Esophagus muscularis mucosa (tissue), 4 donors: Measurements from ENCODE around the gene RGS8.

Experiments
- EP300 ChIP-seq: sonication (generic); formaldehyde crosslinking; IDR thresholded peaks from one replicate; pipeline ENCODE4 v1.6.1; 2017; ENCODE audit warnings: antibody characterized with exemption
- POLR2A ChIP-seq: fragments of 450-650 bp; IDR thresholded peaks from one replicate; pipeline ENCODE4 v1.6.1; 2017; ENCODE audit warnings: antibody characterized with exemption, moderate library complexity, mild to moderate bottlenecking, low read depth
- POLR2AphosphoS5 ChIP-seq, 2 donors: sonication (generic); formaldehyde crosslinking; IDR thresholded peaks; one replicate each; pipeline ENCODE4 v1.6.1; 2017; ENCODE audit warnings: antibody characterized with exemption in 2 of 2
- TF ChIP-seq, protein P1 (sequence below), 3 experiments: fragments of 200-600 bp in 2 of 3; fragments of 450-650 bp in 1 of 3; sonication (generic) in 2 of 3; IDR thresholded peaks; one replicate each; pipeline ENCODE4 v1.5.1; 2017 to 2019; ENCODE audit warnings: antibody characterized with exemption in 3 of 3, mild to moderate bottlenecking in 2 of 3, moderate library complexity in 1 of 3

DNA sequence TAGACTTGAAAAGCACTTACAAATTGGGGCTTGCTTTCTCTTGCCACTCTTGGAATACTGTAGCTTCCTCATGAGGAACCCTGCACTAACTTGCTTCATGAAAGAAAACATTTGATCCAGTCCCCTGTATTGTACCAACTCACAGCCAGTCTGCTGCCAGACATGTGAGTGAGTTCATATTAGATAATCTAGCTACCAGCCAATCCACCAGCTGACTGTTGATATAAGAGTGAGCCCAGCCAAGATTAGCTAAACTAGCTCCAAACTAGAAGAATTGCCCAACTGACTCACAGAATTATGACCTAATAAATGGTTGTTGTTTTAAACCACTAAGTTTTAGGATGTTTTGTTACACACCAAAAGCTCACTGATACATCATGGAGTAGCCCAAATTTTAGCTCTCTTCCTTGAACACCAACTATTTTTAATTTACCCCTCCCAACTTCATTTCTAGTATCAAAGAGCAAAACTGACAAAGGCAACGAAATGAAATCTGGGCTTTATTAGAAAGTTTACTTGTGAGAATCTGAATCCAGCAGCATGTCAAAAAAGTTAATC, 6.6 kb upstream of the RGS8 start:
- no peak for TF ChIP-seq POLR2A
- TF ChIP-seq, protein P1, sequence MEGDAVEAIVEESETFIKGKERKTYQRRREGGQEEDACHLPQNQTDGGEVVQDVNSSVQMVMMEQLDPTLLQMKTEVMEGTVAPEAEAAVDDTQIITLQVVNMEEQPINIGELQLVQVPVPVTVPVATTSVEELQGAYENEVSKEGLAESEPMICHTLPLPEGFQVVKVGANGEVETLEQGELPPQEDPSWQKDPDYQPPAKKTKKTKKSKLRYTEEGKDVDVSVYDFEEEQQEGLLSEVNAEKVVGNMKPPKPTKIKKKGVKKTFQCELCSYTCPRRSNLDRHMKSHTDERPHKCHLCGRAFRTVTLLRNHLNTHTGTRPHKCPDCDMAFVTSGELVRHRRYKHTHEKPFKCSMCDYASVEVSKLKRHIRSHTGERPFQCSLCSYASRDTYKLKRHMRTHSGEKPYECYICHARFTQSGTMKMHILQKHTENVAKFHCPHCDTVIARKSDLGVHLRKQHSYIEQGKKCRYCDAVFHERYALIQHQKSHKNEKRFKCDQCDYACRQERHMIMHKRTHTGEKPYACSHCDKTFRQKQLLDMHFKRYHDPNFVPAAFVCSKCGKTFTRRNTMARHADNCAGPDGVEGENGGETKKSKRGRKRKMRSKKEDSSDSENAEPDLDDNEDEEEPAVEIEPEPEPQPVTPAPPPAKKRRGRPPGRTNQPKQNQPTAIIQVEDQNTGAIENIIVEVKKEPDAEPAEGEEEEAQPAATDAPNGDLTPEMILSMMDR (IDR thresholded peaks at IDR 0.05), result no peak
- TF ChIP-seq POLR2AphosphoS5 (IDR thresholded peaks at IDR 0.05), result no peak
- no peak for TF ChIP-seq EP300
